HG03095 (cell line): Measurements from ENCODE around the gene LVRN.
"Not testable (repeated sequence)": the region's sequence is repeated elsewhere in the genome, so short reads cannot be mapped to it uniquely, and the experiment has no call there.

Source experiments
- ATAC-seq: cut with Tn5 transposase; IDR thresholded peaks from one replicate; pipeline ENCODE4 v1.9.1; 2021; ENCODE audit warnings: moderate library complexity; ENCODE audit not compliant: unreplicated experiment

Gene LVRN, protein sequence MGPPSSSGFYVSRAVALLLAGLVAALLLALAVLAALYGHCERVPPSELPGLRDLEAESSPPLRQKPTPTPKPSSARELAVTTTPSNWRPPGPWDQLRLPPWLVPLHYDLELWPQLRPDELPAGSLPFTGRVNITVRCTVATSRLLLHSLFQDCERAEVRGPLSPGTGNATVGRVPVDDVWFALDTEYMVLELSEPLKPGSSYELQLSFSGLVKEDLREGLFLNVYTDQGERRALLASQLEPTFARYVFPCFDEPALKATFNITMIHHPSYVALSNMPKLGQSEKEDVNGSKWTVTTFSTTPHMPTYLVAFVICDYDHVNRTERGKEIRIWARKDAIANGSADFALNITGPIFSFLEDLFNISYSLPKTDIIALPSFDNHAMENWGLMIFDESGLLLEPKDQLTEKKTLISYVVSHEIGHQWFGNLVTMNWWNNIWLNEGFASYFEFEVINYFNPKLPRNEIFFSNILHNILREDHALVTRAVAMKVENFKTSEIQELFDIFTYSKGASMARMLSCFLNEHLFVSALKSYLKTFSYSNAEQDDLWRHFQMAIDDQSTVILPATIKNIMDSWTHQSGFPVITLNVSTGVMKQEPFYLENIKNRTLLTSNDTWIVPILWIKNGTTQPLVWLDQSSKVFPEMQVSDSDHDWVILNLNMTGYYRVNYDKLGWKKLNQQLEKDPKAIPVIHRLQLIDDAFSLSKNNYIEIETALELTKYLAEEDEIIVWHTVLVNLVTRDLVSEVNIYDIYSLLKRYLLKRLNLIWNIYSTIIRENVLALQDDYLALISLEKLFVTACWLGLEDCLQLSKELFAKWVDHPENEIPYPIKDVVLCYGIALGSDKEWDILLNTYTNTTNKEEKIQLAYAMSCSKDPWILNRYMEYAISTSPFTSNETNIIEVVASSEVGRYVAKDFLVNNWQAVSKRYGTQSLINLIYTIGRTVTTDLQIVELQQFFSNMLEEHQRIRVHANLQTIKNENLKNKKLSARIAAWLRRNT

DNA sequence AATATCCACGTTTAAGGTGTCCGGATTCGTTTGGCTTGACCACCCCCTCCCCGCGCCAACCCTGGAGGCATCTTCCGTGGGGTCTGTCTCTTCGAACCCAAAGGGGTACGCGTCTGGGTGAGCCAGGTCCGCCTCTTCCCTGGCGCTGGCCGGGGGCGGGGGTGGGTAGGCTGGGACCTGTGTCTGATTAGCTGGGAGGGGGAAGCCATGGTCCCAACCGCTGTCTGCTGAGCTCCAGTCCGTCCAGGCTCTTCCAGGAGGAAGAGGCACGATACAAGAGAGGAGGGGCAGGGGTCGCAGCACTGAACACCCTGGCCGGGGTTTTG lies at the start of gene LVRN:
LVRN (plus strand) TSS at position 237 of the 326 bp plus-strand sequence. CDS start 143 bp downstream, outside the sequence.
- ATAC-seq, result no peak

DNA sequence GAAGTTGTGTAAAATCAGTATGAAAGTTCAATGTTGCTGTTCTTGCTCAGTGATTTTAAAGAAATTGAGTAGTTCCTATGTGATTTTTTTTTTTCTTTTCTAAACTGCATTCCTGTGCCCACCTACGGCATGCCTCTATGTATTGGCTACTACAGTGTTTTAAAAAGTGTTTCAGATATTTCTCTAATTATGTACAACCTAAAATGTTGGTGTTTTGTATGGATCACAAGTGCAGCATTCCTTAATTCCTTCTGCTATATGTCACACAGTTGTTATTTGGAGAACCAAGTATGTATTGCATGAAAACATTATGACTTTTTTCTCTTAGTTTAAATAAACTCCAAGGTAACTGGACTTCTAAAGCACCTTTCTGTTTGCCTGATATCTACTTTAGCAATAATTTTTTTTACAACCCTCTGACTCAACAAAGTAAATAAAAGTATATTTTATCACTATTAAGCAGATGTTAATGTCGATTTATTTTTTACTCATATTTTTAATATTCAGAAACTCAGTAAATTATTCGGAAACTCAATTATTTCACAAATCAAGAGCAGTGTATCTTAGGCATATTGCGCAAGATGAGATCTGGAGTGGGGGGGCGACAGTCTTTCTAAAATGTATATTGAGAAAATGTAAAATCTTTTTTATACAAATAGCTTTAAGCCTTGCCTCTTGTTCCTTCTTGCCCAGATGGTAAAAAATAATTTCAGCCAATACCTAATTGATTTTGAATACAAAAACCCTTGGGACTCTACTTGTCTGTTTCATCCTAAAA lies 48.5 kb upstream of the LVRN start:
- ATAC-seq, result not testable (repeated sequence)

DNA sequence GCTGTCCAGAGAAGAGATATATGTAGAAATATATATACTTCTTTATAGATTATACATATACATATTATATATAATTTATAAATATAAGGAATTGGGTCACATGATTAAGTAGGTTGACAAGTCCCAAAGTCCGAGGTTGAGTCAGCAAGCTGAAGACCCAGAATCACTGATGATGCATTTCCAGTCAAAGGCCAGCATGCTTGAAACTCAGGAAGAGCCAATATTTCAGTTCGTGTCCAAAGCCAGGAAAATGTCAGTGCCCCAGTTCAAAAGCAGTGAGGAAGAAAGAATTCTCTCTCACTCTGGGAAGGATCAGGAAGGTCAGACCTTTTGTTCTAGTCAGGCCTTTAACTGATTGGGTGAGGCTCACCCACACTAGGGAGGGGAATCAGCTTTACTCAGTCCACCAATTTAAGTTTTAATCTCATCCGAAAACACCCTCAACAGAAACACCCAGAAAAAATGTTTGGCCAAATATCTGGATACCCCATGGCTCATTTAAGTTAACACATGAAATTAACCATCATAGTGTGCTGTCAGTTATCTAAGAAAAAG lies 42.0 kb upstream of the LVRN start:
- ATAC-seq, result no peak

DNA sequence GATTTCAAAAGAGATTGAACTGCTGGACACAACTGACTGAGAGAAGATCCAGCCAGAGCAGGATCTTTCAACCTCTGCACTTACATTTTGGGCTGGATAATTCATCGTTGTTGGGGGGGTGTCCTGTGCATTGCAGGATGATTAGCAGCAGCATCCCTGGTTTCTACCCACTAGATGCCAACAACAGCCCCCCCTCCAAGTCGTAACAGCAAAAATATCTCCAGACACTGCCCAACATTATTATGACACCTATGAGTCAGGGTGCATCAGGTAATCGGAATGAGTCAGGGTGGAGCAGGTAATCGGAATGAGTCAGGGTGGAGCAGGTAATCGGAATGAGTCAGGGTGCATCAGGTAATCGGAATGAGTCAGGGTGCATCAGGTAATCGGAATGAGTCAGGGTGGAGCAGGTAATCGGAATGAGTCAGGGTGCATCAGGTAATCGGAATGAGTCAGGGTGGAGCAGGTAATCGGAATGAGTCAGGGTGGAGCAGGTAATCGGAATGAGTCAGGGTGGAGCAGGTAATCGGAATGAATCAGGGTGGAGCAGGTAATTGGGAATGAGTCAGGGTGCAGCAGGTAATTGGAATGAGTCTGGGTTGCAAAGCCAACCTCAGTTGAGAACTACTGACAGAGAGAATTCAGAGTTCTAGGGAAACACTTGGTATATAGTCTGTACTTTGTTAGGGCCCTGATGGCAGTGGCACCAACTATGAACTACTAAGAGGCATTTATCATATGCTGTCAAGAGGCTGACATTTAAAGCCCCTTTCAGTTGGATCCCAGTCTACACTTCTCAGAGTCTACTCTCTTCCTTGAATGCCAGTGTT lies 33.5 kb upstream of the LVRN start:
- ATAC-seq, result not testable (repeated sequence)

DNA sequence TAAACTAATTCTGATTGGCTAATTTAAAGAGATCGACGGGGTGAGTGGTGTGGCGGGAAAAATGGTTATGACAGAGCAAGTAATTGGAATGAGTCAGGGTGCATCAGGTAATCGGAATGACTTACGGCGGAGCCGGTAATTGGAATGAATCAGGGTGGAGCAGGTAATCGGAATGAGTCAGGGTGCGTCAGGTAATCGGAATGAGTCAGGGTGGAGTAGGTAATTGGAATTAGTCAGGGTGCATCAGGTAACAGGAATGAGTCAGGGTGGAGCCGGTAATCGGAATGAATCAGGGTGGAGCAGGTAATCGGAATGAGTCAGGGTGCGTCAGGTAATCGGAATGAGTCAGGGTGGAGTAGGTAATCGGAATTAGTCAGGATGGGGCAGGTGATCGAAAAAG lies 32.1 kb upstream of the LVRN start:
- not testable (repeated sequence) for ATAC-seq

DNA sequence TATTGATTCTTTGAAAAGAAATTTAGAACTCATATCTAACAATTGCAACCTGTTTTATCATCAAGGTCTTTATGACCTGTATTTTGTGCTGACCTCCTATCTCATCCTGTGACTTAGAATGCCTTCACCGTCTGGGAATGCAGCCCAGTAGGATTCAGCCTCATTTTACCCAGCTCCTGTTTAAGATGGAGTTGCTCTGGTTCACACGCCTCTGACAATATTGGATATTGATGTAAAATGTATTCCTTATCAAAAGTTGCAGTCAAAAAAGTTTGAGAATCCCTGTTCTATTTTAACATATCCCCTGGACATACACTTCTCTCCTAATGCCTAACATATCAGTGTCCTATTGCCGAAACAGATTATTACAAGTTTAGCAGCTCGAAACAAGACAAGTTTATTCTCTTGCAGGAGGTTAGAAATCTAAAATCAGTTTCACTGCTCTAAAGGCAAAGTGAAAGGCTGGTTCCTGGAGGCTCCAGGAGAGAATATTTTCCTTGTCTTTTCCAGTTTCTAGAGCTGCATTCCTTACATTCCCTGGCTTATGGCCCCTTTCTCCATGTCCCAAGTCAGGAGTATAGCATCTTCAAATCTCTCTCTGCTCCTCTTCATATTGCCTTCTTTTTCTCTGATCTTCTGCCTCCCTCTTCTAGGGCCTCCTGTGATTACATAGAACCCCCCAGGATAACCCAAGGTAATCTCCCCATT lies 31.5 kb upstream of the LVRN start:
- ATAC-seq, result no peak

DNA sequence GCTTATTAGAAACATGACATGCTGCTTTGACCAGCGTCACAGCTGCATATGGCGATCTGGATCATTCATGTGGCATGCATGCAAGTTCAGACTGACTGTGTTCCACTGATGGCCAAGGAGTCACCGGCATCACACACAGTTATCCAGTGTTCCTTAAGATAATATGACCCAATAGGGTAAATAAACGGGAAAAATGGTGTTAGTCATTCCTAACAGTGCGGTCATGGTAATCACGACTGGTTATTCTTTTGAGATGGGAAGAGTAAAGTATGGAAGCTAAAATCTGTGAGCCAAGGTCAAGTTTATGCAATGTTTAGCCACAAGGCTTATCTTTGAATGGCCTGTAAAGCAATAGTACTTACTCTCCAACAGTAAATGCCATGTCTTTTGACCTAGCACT lies 29.3 kb upstream of the LVRN start:
- ATAC-seq, result no peak

DNA sequence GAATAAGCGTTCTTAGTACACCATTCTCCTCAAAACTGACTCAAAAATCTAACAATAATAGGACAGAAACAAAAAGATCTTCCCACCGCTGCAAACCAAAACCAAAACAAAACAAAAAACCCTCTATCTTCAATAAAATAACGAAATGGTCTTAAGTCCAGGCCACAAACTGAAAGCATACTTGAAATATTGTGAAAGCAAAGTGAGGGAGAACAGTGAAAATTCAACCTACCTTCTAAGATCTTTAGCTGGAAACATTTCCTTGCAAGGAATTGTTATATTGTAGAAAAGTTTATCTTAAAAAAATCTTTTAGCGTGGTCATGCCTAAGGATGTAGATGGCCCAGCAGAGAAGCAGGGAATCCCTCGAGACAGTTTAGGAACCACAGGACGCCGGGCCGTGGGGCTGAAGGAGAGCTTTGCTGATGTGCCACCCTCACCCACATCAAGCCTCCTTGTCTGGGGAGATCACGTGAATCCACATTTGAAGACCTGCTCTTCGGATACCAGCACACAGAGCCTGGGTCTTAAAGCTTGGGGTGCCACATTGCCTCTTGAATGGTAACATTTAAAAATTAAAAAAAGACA lies 27.8 kb upstream of the LVRN start:
- no peak for ATAC-seq

DNA sequence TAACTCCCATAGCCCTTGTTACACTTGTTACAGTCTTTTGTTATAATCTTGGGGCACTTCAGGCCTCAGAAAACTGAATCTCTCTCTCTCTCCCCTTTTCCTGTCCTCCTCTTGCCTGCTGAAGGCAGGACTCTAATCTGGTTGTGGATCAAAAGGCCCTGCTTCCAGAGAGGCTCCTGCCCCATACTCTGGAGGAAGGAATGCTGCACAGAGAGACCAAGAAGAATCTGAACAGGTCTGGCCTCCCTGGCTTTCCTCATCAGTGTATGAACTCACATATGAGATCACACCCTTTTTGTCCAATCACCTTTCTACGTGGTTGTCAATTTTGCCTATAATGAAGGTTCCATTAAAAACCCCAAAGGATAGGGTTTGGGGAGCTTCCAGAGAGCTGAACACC lies 26.2 kb upstream of the LVRN start:
- no peak for ATAC-seq

DNA sequence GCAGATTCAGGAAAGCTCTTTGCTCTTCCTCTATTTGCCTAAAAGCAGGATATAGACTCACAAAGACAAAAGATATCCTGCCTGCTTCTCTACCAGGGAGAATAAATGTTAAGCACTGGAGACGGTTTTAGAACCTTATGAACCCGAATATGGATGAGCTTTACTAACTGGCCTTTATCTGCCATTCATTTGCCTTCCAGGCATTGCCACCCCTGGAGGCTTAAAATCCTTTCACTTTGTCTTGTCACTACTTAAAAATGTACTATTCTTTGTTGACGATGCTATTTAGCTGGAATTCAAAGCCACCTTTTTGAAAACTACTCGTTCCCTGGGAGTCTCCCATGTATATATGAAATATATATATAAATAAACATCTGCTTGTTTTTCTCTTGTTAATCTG lies 23.2 kb upstream of the LVRN start:
- ATAC-seq, result no peak

DNA sequence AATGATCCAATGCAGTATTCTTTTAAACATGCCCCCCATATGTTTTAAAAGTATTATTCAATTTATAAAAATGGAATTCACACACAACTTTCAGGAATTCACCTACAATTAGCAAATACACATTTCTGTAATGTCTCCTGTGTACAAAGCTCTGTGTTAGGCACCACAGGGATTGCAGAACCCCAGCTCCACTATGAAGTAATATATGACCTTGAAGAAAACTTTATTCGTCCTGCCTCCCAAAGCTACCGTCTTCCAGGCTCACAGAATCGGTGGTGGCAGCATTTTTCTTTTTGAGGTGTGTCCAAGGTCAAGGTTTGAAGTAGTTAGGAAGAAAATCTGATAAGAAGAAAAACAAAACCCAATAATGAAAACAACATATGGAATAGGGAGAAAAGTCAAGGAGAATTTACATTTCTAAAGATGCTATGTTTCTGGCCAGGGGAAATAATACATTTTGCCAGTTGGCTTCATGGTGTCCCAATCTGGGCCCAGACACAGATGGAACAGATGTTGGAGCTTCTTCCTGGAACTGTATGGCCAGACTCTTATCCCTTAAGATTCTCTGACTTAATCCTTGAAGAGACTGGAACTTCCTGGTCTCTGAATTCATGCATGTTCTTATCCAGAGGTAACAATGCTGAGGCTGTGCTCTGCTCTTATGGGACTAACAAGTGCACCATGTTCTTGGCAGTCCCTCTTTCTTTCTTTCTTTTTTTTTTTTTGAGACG lies 22.0 kb upstream of the LVRN start:
- ATAC-seq, result no peak

DNA sequence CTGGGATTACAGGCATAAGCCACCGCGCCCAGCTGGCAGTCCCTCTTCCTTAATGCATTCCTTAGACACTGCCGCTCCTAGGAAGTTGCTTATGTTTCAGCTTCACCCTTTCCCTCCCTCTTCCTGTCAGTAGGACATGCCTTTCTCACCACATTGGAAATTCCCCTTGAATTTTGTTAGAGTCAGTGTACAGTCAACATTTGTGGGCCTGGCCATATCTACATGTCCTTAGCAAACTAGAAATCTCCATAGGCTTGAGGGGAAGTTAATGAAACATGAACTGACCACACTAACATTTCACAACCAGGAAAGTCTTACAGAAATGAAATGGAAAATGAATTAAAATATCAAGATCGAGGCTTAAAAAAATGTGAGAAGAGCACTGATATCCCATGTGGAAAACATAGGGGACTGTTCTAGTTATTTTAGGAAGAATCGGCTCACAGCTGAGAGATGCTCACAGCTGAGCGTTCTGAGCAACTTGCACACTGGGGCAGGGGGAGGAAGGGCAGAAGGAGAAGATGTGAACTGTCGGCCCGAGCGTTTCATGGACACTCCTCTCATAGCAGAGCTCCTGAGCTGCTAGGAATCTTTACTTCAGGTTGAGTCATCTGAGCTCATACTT lies 21.1 kb upstream of the LVRN start:
- no peak for ATAC-seq

DNA sequence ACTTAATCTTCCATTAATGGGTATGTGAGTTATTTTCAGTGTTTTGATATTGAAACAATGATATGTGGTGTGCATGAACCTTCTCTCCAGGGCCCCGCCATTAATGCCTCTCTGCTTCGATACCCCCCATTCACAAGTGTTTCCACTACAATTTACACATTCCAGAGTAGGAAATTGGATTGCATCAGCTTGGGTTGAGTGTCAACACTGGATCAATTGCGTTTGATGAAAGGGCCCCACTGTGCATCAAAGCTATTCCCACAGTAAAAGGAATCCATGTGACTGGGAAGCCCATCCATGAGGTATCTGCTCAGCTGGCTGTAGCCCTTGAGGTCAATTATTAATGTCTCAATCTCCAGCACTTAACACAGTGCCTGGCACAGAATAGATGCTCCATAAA lies 17.8 kb upstream of the LVRN start:
- ATAC-seq, result no peak

DNA sequence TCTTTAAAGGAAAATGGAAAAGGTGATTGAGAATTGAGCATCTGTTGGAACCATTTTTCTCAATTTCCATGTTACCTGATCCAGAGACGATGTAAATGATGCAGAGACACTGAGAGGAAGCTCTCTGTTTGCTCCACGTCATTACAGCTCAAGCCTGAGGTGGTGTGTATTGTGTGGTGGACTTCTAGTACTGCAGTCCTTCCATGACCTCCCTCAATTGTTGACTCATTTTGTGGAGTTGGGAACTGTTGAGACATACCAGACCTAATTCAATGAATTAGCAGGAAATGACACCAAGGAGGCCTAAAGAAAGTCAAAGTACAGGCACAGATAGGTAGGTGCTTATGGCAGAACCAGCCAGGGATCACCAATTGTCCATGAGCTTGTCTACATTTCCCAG lies 15.6 kb upstream of the LVRN start:
- ATAC-seq, result no peak

DNA sequence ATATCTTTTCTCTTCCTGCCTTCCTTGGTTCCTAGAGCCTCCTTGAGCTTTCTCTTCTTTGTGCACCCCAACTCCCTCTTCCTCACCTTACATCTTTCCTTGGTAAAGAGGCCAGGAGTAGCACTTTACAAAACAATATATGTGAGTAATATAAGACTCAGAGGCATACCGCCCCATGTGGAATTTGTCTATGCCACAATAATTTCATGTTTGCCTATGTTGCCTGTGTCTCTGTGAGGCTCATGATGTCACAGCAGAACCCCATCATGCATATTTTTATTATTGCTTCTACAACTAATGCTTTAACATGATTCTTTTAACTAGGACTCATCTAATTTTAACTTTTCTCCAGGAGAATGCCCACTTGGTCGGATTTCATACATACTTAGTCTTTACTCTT lies 15.0 kb upstream of the LVRN start:
- ATAC-seq, result no peak

DNA sequence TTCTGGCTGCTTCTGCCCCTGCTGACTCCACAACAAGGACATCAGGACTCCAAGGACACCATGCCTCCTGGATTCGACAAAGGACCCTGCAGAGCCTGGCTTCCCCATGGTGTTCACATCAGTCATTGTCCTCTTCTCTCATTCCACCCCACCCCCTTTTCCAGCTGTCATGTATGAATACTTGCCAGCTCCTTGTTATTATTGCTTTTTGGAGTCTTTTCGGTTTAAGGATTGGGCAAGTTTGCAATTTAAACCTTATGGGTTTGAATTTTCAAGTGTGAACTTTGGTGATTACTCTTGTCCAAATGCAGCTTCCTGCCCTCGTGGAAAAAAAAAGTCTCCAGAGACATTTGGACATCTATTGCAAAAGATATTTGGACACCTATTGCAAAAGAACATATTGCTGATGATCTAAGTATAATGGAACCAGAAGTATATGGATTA lies 14.2 kb upstream of the LVRN start:
- no peak for ATAC-seq

DNA sequence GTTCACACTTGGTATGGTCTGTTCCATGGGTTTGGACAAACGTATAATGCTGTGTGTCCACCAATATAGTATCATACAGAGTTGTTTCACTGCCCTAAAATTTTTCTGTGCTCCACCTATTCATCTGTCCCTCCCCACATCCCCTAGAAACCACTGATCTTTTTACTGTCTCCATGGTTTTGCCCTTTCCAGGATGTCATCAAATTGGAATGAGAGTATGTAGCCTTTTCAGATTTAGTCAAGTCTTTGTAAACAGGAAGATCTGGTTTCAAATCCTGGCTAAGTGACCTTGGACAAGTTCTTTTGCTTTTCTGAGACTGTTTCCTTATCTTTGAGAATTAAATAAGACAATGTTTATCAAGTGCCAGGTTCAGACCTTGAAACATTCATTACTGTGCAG lies 13.2 kb upstream of the LVRN start:
- no peak for ATAC-seq

DNA sequence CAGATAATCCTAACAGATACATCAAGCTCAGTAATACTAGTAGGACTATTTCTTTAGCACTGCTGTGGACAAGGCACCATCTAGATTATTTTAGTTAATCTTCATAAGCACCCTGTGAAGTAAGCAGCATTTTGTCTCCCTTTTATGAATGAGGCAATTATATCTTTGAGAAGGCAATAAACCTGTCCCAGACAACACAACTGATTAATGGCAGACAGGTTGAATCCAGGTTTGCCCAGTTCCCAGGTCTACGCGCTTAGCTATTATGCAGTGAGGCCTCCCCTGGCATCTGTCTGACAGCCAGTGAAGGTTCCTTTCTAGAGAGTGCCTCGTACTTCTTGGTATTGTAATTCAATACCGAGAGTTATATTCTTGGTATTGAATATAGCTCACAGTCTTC lies 9.7 kb upstream of the LVRN start:
- ATAC-seq, result no peak
